ENCODE results near the gene ABHD16B.

Gene ABHD16B

GRCh38 chr20:63894358-63895201 lies 33.3 kb downstream of the ABHD16B start, which contains the start of gene DNAJC5:
TSS of gene DNAJC5 (plus strand) at chr20:63895126. CDS start at chr20:63928346, 33,220 bp downstream.
- Histone ChIP-seq H3K27ac (ENCODE audit: low read length) (no peak within 1 kb of the TSS), H3K4me1 (ENCODE audit: insufficient read depth, low read length) (peaks cover 6% of the 10 kb centered on the region; the same call in 1 of the 2 replicates), H3K9me3 (ENCODE audit: insufficient read depth, low read depth, low read length) (no peaks in the 10 kb centered on the region)

GRCh38 chr20:63895202-63895951 lies 34.1 kb downstream of the ABHD16B start:
- H3K27ac ChIP-seq (ENCODE audit: low read length), result no peak overlapping the region

More at GRCh38 chr20:63894358-63895201, 33.3 kb downstream of the ABHD16B start, which contains the start of gene DNAJC5:
- Histone ChIP-seq H3K27me3 (ENCODE audit: insufficient read depth, low read length) (no peaks in the 10 kb centered on the region), H3K9ac (ENCODE audit: low read depth, low read length) (peak within 1 kb of the TSS; percentile 76), H3K4me3 (ENCODE audit: low read length) (peak within 1 kb of the TSS; percentile 83), H3K36me3 (ENCODE audit: insufficient read depth, low read depth, low read length) (peaks cover 19% of the 10 kb centered on the region)

GRCh38 chr20:63895952-63896263 lies 34.6 kb downstream of the ABHD16B start:
- Histone ChIP-seq H3K27ac (ENCODE audit: low read length) (no peak overlapping the region), H3K4me3 (ENCODE audit: low read length) (peak overlapping the region; percentile 83), H3K9ac (ENCODE audit: low read depth, low read length) (peak overlapping the region; percentile 76), H3K9me3 (ENCODE audit: insufficient read depth, low read depth, low read length) (no peaks in the 10 kb centered on the region), H3K36me3 (ENCODE audit: insufficient read depth, low read depth, low read length) (peaks cover 6% of the 10 kb centered on the region), H3K4me1 (ENCODE audit: insufficient read depth, low read length) (peaks cover 6% of the 10 kb centered on the region; the same call in 1 of the 2 replicates), H3K27me3 (ENCODE audit: insufficient read depth, low read length) (no peaks in the 10 kb centered on the region)

More at GRCh38 chr20:63895202-63895951, 34.1 kb downstream of the ABHD16B start:
- H3K9me3 ChIP-seq (ENCODE audit: insufficient read depth, low read depth, low read length), result no peaks in the 10 kb centered on the region
- H3K4me3 ChIP-seq (ENCODE audit: low read length), result peak overlapping the region; percentile 83
- peaks cover 6% of the 10 kb centered on the region; the same call in 1 of the 2 replicates for H3K4me1 ChIP-seq (ENCODE audit: insufficient read depth, low read length)
- H3K36me3 ChIP-seq (ENCODE audit: insufficient read depth, low read depth, low read length), result peaks cover 11% of the 10 kb centered on the region
- H3K27me3 ChIP-seq (ENCODE audit: insufficient read depth, low read length), result no peaks in the 10 kb centered on the region
- peak overlapping the region; percentile 76 for H3K9ac ChIP-seq (ENCODE audit: low read depth, low read length)

- Histone ChIP-seq H3K4me3 (ENCODE audit: low read length) (peak overlapping the region; percentile 83), H3K27me3 (ENCODE audit: insufficient read depth, low read length) (no peaks in the 10 kb centered on the region), H3K36me3 (ENCODE audit: insufficient read depth, low read depth, low read length) (no peaks in the 10 kb centered on the region; the same call in 1 of the 2 replicates), H3K27ac (ENCODE audit: low read length) (no peak overlapping the region), H3K9ac (ENCODE audit: low read depth, low read length) (no peak overlapping the region), H3K9me3 (ENCODE audit: insufficient read depth, low read depth, low read length) (no peaks in the 10 kb centered on the region), H3K4me1 (ENCODE audit: insufficient read depth, low read length) (peaks cover 6% of the 10 kb centered on the region; the same call in 1 of the 2 replicates)
Observed at GRCh38 chr20:63896264-63897105, 35.2 kb downstream of the ABHD16B start.

- Histone ChIP-seq H3K27me3 (ENCODE audit: insufficient read depth, low read length) (no peaks in the 10 kb centered on the region), H3K36me3 (ENCODE audit: insufficient read depth, low read depth, low read length) (no peaks in the 10 kb centered on the region), H3K27ac (ENCODE audit: low read length) (no peak overlapping the region), H3K9ac (ENCODE audit: low read depth, low read length) (no peak overlapping the region), H3K4me1 (ENCODE audit: insufficient read depth, low read length) (peaks cover 6% of the 10 kb centered on the region; the same call in 1 of the 2 replicates), H3K9me3 (ENCODE audit: insufficient read depth, low read depth, low read length) (no peaks in the 10 kb centered on the region), H3K4me3 (ENCODE audit: low read length) (no peak overlapping the region)
Observed at GRCh38 chr20:63897978-63898561, 36.8 kb downstream of the ABHD16B start.

- Histone ChIP-seq H3K9me3 (ENCODE audit: insufficient read depth, low read depth, low read length) (no peaks in the 10 kb centered on the region), H3K4me3 (ENCODE audit: low read length) (no peak overlapping the region), H3K9ac (ENCODE audit: low read depth, low read length) (no peak overlapping the region), H3K4me1 (ENCODE audit: insufficient read depth, low read length) (peaks cover 6% of the 10 kb centered on the region; the same call in 1 of the 2 replicates), H3K36me3 (ENCODE audit: insufficient read depth, low read depth, low read length) (no peaks in the 10 kb centered on the region), H3K27me3 (ENCODE audit: insufficient read depth, low read length) (no peaks in the 10 kb centered on the region), H3K27ac (ENCODE audit: low read length) (no peak overlapping the region)
Observed at GRCh38 chr20:63898882-63899558, 37.7 kb downstream of the ABHD16B start.

GRCh38 chr20:63900413-63900812 lies 39.1 kb downstream of the ABHD16B start:
- Histone ChIP-seq H3K9me3 (ENCODE audit: insufficient read depth, low read depth, low read length) (no peaks in the 10 kb centered on the region), H3K27ac (ENCODE audit: low read length) (no peak overlapping the region), H3K4me1 (ENCODE audit: insufficient read depth, low read length) (peaks cover 6% of the 10 kb centered on the region; the same call in 1 of the 2 replicates), H3K4me3 (ENCODE audit: low read length) (no peak overlapping the region), H3K36me3 (ENCODE audit: insufficient read depth, low read depth, low read length) (no peaks in the 10 kb centered on the region), H3K27me3 (ENCODE audit: insufficient read depth, low read length) (no peaks in the 10 kb centered on the region), H3K9ac (ENCODE audit: low read depth, low read length) (no peak overlapping the region)

- no peaks in the 10 kb centered on the region for H3K36me3 ChIP-seq (ENCODE audit: insufficient read depth, low read depth, low read length)
- no peaks in the 10 kb centered on the region for H3K27me3 ChIP-seq (ENCODE audit: insufficient read depth, low read length)
- no peak overlapping the region for H3K27ac ChIP-seq (ENCODE audit: low read length)
- H3K9me3 ChIP-seq (ENCODE audit: insufficient read depth, low read depth, low read length), result no peaks in the 10 kb centered on the region
- H3K4me3 ChIP-seq (ENCODE audit: low read length), result no peak overlapping the region
- no peaks in the 10 kb centered on the region for H3K4me1 ChIP-seq (ENCODE audit: insufficient read depth, low read length)
- no peak overlapping the region for H3K9ac ChIP-seq (ENCODE audit: low read depth, low read length)
Observed at GRCh38 chr20:63903796-63904561, 42.7 kb downstream of the ABHD16B start.

- Histone ChIP-seq H3K4me1 (ENCODE audit: insufficient read depth, low read length) (no peaks in the 10 kb centered on the region), H3K36me3 (ENCODE audit: insufficient read depth, low read depth, low read length) (no peaks in the 10 kb centered on the region), H3K4me3 (ENCODE audit: low read length) (no peak overlapping the region)
Observed at GRCh38 chr20:63908008-63908682, 46.8 kb downstream of the ABHD16B start.

GRCh38 chr20:63911176-63911575 lies 49.9 kb downstream of the ABHD16B start:
- H3K36me3 ChIP-seq (ENCODE audit: insufficient read depth, low read depth, low read length), result no peaks in the 10 kb centered on the region
- H3K27ac ChIP-seq (ENCODE audit: low read length), result no peak overlapping the region
- H3K4me1 ChIP-seq (ENCODE audit: insufficient read depth, low read length), result no peaks in the 10 kb centered on the region
- H3K4me3 ChIP-seq (ENCODE audit: low read length), result no peak overlapping the region
- H3K27me3 ChIP-seq (ENCODE audit: insufficient read depth, low read length), result no peaks in the 10 kb centered on the region
- no peaks in the 10 kb centered on the region for H3K9me3 ChIP-seq (ENCODE audit: insufficient read depth, low read depth, low read length)
- H3K9ac ChIP-seq (ENCODE audit: low read depth, low read length), result no peak overlapping the region

More at GRCh38 chr20:63908008-63908682, 46.8 kb downstream of the ABHD16B start:
- Histone ChIP-seq H3K9ac (ENCODE audit: low read depth, low read length) (no peak overlapping the region), H3K9me3 (ENCODE audit: insufficient read depth, low read depth, low read length) (no peaks in the 10 kb centered on the region), H3K27ac (ENCODE audit: low read length) (no peak overlapping the region), H3K27me3 (ENCODE audit: insufficient read depth, low read length) (no peaks in the 10 kb centered on the region)
